LNCAP (cell line): ENCODE data around the gene TRMT44.

ENCODE experiments used
- TF ChIP-seq, protein P1 (sequence below): fragments of 450-650 bp; IDR thresholded peaks from 2 replicates; pipeline ENCODE4 v1.5.1; 2017; ENCODE audit warnings: mild to moderate bottlenecking

TRMT44 gene

DNA sequence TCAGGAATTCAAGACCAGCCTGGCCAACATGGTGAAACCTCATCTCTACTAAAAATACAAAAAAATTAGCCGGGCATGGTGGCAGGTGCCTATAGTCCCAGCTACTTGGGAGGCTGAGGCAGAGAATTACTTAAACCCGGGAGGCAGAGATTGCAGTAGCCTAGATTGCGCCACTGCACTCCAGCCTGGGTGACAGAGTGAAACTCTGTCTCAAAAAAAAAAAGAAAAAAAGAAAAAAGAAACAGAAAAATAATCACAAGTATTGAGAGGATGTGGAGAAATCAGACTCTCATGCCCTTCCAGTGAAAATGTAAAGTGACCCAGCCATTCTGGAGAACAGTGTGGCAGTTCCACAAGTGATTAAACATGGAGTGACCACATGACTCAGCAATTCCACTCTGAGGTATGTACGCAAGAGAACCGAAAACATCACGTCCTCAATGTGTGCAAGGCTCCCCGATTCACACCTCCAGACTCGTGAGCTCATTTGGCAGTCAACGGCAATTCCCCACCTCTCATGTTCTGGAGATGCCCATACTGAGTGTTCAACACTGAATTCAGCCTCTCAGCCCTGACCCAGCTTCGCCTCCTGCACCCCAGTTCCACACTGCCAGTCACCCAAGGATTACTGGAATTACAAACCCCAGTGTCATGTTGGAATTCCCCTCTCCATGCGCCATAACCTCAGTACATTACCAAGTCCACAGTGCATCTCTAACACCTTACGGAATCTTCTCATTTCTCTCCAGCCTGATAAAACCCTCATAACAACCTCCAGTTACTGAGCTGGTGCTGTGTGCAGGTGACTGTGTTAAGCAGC lies 21.1 kb upstream of the TRMT44 start:
- TF ChIP-seq, protein P1, sequence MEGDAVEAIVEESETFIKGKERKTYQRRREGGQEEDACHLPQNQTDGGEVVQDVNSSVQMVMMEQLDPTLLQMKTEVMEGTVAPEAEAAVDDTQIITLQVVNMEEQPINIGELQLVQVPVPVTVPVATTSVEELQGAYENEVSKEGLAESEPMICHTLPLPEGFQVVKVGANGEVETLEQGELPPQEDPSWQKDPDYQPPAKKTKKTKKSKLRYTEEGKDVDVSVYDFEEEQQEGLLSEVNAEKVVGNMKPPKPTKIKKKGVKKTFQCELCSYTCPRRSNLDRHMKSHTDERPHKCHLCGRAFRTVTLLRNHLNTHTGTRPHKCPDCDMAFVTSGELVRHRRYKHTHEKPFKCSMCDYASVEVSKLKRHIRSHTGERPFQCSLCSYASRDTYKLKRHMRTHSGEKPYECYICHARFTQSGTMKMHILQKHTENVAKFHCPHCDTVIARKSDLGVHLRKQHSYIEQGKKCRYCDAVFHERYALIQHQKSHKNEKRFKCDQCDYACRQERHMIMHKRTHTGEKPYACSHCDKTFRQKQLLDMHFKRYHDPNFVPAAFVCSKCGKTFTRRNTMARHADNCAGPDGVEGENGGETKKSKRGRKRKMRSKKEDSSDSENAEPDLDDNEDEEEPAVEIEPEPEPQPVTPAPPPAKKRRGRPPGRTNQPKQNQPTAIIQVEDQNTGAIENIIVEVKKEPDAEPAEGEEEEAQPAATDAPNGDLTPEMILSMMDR, result no peak

- TF ChIP-seq, protein P1, result no peak
Observed at GRCh38 chr4:8422327-8422726, 18.2 kb upstream of the TRMT44 start.

- TF ChIP-seq, protein P1, result no peak
Observed at GRCh38 chr4:8422786-8423185, 17.8 kb upstream of the TRMT44 start.

DNA sequence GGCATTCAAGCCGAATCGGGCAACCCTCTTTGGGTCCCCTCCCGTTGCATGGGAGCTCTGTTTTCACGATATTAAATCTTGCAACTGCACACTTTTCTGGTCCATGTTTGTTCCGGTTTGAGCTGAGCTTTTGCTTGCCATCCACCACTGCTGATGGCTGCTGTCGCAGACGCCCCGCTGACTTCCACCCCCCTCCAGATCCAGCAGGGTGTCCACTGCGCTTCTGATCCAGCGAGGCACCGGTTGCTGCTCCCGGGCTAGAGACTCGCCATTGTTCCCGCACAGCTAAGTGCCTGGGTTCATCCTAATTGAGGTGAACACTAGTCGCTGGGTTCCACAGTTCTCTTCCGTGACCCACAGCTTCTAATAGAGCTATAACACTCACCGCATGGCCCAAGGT lies 13.3 kb upstream of the TRMT44 start:
- TF ChIP-seq, protein P1, result no peak

DNA sequence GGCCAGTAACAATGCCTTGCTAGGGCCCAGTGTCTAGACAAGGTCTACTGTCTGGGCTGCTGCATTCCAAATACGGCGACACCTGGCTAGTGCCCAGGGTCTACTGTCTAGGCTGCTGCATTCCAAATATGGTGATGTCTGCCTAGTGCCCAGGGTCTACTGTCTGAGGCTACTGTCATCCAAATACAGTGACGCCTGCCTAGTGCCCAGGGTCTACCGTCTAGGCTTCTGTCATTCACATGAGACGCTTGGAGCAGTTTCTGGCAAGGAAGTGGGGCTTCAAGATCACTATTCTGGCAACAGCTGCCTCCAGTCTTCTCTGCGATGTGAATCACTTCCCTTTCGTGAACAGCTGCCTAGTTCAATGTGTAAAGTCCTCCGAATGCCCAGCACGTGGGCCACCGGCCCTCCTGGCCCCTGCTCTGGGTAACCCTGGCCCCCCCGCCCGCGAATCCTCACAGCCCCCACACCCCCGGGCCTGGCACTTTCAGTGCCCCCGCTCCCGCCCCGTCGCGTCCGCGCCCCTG lies 12.8 kb upstream of the TRMT44 start:
- TF ChIP-seq, protein P1, result no peak

- TF ChIP-seq, protein P1, result no peak; the same call in 1 of the 2 replicates
Observed at GRCh38 chr4:8428288-8429097, 12.1 kb upstream of the TRMT44 start.

DNA sequence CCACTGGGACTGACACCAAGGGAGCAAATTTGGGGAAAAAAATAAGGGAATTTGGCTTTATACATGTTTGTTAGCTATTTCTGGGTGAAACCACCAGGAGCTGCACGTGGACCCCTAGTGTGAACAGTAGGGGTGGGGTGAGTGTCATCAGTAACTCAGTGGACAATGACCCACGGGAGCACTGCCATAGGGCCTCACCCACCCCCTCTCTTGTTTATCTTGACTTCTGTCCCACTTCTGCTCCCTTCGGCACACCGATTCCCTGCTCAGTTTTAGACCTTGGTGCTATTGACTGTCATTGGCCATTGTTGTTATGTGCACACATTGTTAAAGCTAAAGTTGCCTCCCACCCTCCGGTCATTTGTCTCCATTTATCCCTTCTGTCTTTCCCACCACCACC lies 9.0 kb upstream of the TRMT44 start:
- TF ChIP-seq, protein P1, result no peak
